Pancreas (tissue), 10 donors: ENCODE results near the gene PARD3. TPM values are rescaled to one million over a fixed set of nuclear protein-coding genes. Genes with fewer than 3 reads are reported as not detected.
"Not testable (repeated sequence)": the region's sequence is repeated elsewhere in the genome, so short reads cannot be mapped to it uniquely, and the experiment has no call there.

Experiments
- ATAC-seq, 4 donors: fragments of 200-7000 bp; cut with Tn5 transposase; one replicate each; pipeline versions ENCODE4 v1.8.0 to v1.9.1; 2020; ENCODE audit warnings: mild to moderate bottlenecking in 4 of 4, moderate library complexity in 4 of 4
- DNase-seq, 6 donors: peaks; one replicate each; pipeline ENCODE4 v3.0.0-alpha.2; 2020
- FAIRE-seq: peaks from 2 replicates; lab custom pipeline; 2012; peaks lifted over from hg19 to GRCh38; lab: Jason Lieb, UNC
- H3K27ac ChIP-seq, 4 donors: fragments of 200-600 bp; sonication (generic); 1 replicate in 3 of 4; 2 replicates in 1 of 4; pipeline versions ENCODE4 v1.5.0 to v1.8.0; 2020
- H3K27me3 ChIP-seq, 4 donors: fragments of 200-600 bp; one replicate each; pipeline ENCODE4 v1.8.0; 2021
- H3K36me3 ChIP-seq, 3 donors: fragments of 200-600 bp; sonication (generic) in 1 of 3; one replicate each; pipeline versions ENCODE4 v1.5.0 to v1.8.0; 2020 to 2021
- H3K4me1 ChIP-seq, 3 donors: fragments of 200-600 bp; one replicate each; pipeline ENCODE4 v1.8.0; 2021
- H3K4me3 ChIP-seq, 4 donors: fragments of 200-600 bp; sonication (generic) in 2 of 4; one replicate each; pipeline versions ENCODE4 v1.5.0 to v1.8.0; 2020 to 2021
- H3K9me3 ChIP-seq, 4 donors: fragments of 200-600 bp; one replicate each; pipeline ENCODE4 v1.8.0; 2021
- CTCF ChIP-seq, 4 donors: fragments of 200-600 bp; sonication (generic) in 3 of 4; IDR thresholded peaks; one replicate each; pipeline versions ENCODE4 v1.5.0 to v1.8.0; 2021; ENCODE audit warnings: antibody characterized with exemption in 4 of 4
- WGBS, 2 donors: extraction: QIAGEN DNeasy Blood & Tissue Kit; methylation state at CpG; one replicate each; pipeline ENCODE4 v1.1.7; 2013; 5-methylcytosine and 5-hydroxymethylcytosine counted together
- intact Hi-C, 3 donors: fragments of 100-400 bp; cut with DNase I; formaldehyde crosslinking; loops; one replicate each; pipeline versions ENCODE4 v1.11.1 to v1.14.2; 2022
- polyA plus RNA-seq, 2 donors: library from polyadenylated mRNA; stranded (reverse); fragments of 200-250 nt; gene quantifications; one replicate each; pipeline ENCODE4 v1.2.3, GENCODE V29; 2013
- total RNA-seq, 6 donors: library from RNA; stranded (reverse); fragmentation: NEBNext Ultra II Directional in 4 of 6; extraction: Animal tissue kit (Norgen Biotek cat#: 25700) in 4 of 6; gene quantifications; one replicate each; pipeline versions ENCODE4 v1.2.1 to v1.2.4, GENCODE V29; 2021 to 2023
- donor health status: healthy with polysubstance abuse.
- donor health status: DM: no; HTN: no; CAD: no; lungs with moderate emphysema.
- donor health status: DM: no; HTN: no; CAD: no.
- donor health status: control.
- donor health status: control.
- donor health status: Bipolar disorder and iron deficiency.
- donor health status: DM: yes; HTN: yes; CAD: no.
- donor health status: DM: no; HTN: no; CAD: no.
- donor health status: DM: no; HTN: no; CAD: no.
- donor health status: DM: yes; HTN: yes; CAD: no.

PARD3 gene
- total and polyA plus RNA-seq, 8 donors = 12.8 to 32.3 (median 23.4) TPM

GRCh38 chr10:34850036-34850435 lies 34.9 kb upstream of the PARD3 start:
- intact Hi-C loops = no loop called here
- no peaks in the 10 kb centered on the region for H3K27me3 ChIP-seq
- no peak for TF ChIP-seq CTCF (IDR thresholded peaks at IDR 0.05)
- 91 to 93% methylated on average over 1 of the region's 1 CpG for WGBS, 2 donors
- DNase-seq = no peak
- H3K4me1 ChIP-seq = no peaks in the 10 kb centered on the region
- no peak for FAIRE-seq
- no peak overlapping the region for H3K27ac ChIP-seq
- ATAC-seq = no peak
- H3K9me3 ChIP-seq = no peaks in the 10 kb centered on the region
- no peak overlapping the region for H3K4me3 ChIP-seq
- no peaks in the 10 kb centered on the region for H3K36me3 ChIP-seq

- H3K4me1 ChIP-seq = no peaks in the 10 kb centered on the region
- ATAC-seq (no peak), DNase-seq (no peak), FAIRE-seq (peak; percentile 32)
- no peak overlapping the region for H3K4me3 ChIP-seq
- no peaks in the 10 kb centered on the region for H3K27me3 ChIP-seq
- no peaks in the 10 kb centered on the region for H3K9me3 ChIP-seq
- TF ChIP-seq CTCF (IDR thresholded peaks at IDR 0.05) = no peak
- no peak overlapping the region for H3K27ac ChIP-seq
- intact Hi-C loops = no loop called here
- no peaks in the 10 kb centered on the region for H3K36me3 ChIP-seq
- WGBS, 2 donors = 39 to 45% methylated on average over 2 of the region's 2 CpGs
Measured at GRCh38 chr10:34845070-34845469, 30.0 kb upstream of the PARD3 start.

- TF ChIP-seq CTCF (IDR thresholded peaks at IDR 0.05) = no peak
- no peak for FAIRE-seq
- no peaks in the 10 kb centered on the region for H3K27me3 ChIP-seq
- 84 to 88% methylated on average over 4 of the region's 4 CpGs for WGBS, 2 donors
- no peak overlapping the region for H3K4me3 ChIP-seq
- no peaks in the 10 kb centered on the region for H3K36me3 ChIP-seq
- H3K27ac ChIP-seq = no peak overlapping the region
- ATAC-seq = no peak
- DNase-seq = no peak
- no peaks in the 10 kb centered on the region for H3K9me3 ChIP-seq
- intact Hi-C loops = no loop called here
- no peaks in the 10 kb centered on the region for H3K4me1 ChIP-seq
Measured at GRCh38 chr10:34844448-34844847, 29.4 kb upstream of the PARD3 start.

GRCh38 chr10:34843470-34843869 lies 28.4 kb upstream of the PARD3 start:
- H3K4me1 ChIP-seq, H3K27ac ChIP-seq, DNase-seq, H3K9me3 ChIP-seq, H3K27me3 ChIP-seq, H3K4me3 ChIP-seq, intact Hi-C loops, H3K36me3 ChIP-seq, FAIRE-seq: not testable (repeated sequence)
- WGBS, 2 donors = 51 to 62% methylated on average over 5 of the region's 5 CpGs
- peak in 1 of 4 donors; percentile 48 for ATAC-seq

- intact Hi-C loops = no loop called here
- Histone ChIP-seq H3K36me3 (no peaks in the 10 kb centered on the region), H3K4me3 (no peak overlapping the region), H3K4me1 (no peaks in the 10 kb centered on the region), H3K27me3 (no peaks in the 10 kb centered on the region), H3K9me3 (no peaks in the 10 kb centered on the region), H3K27ac (no peak overlapping the region)
- no peak for TF ChIP-seq CTCF (IDR thresholded peaks at IDR 0.05)
- WGBS, 2 donors = 80 to 82% methylated on average over 5 of the region's 5 CpGs
- no peak for FAIRE-seq
- no peak for DNase-seq
- ATAC-seq = no peak
Measured at GRCh38 chr10:34838366-34838900, 23.3 kb upstream of the PARD3 start.
